GM19099 (cell line): ENCODE measurements around the gene ACTA1.

ENCODE experiments used
- POLR2A ChIP-seq: IDR thresholded peaks from 3 replicates; pipeline ENCODE4 v1.6.1; 2011; ENCODE audit warnings: low read depth; ENCODE audit not compliant: insufficient read length; ENCODE audit errors: extremely low read depth

Gene ACTA1

DNA sequence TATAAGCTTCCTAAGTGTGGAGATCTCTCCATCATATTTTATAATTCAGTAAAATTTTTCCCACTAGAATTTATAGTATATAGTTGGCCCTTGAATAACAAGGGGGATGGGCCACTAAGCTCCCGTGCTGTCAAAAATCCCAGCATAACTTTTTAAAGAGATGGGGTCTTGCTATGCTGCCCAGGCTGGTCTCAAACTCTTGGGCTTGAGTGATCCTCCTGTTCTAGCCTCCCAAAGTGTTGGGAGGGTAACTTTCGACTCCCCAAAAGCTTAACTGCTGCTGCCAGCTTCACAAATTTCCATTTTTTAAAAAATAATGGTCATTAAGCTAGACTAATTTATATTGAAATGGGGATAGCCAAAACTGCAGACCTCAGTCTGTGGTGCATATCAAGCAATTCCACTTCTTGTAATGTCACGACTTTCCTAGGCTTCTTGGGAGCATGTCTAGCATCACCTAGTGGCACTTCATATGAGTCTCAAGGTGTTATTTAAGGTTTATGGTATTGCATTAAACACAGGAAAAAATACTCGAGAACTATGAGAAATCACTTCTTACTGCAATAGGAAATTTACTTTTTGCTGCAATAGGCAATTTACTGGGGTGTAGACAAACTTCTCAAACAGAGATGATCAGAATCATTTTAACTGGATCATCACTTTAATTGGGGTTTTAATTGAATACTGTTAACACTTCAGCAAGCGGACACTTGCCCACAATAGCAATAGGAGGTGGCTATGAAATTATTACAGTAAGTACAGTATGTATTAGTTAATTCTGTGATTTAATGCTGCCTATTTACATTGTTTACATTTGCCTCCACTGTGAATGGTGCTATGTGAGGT lies 19.3 kb upstream of the ACTA1 start:
- TF ChIP-seq POLR2A = no peak

DNA sequence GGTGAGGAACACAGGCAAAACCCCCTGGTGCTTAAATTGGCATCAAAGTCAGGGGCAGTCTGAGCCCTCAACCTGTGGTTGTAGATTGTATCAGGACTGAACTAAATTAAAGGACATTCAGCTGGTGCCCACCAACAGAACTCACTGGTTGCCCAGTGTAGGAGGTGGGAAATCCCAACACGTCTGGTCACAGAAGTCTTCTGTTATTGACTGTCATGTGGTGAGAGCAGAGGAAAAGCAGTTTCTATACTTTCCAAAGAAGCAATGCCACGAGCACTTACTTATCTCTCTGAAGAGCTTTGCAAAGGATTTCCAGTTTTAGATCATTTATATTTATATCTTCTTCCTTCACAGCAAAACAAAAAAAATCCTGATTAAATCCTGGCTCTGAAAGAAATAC lies 15.0 kb upstream of the ACTA1 start:
- no peak for TF ChIP-seq POLR2A

DNA sequence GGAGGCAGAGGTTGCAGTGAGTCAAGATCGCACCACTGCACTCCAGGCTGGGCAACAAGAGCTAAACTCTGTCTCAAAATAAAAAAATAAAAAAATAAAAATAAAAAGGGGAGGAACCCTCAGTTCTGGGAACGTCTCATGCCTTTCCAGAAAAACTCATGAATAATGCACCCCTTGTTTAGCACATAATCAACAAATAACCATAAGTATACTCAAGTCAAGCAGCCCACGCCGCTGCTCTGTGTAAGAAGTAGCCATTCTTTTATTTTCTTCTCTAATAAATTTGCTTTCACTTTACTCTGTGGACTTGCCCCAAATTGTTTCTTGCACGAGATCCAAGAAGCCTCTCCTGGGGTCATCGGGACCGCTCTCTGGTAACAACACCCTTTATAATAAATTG lies 14.5 kb upstream of the ACTA1 start:
- no peak for TF ChIP-seq POLR2A

DNA sequence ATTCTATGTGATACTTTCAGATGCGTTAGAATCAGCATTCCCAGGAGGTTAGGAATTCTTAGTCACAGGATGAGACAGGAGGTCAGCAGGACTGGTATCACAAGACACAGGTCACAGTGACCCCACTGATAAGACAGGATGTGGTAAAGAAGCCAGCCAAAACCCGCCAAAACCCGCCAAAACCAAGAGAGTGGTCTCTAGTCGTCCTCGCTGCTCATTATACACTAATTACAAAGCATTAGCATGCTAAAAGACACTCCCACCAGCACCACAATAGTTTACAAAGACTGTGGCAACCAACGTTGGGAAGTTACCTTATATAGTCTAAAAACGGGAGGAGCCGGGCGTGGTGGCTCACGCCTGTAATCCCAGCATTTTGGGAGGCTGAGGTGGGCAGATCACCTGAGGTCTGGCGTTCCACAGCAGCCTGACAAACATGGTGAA lies 13.9 kb upstream of the ACTA1 start:
- no peak for TF ChIP-seq POLR2A

DNA sequence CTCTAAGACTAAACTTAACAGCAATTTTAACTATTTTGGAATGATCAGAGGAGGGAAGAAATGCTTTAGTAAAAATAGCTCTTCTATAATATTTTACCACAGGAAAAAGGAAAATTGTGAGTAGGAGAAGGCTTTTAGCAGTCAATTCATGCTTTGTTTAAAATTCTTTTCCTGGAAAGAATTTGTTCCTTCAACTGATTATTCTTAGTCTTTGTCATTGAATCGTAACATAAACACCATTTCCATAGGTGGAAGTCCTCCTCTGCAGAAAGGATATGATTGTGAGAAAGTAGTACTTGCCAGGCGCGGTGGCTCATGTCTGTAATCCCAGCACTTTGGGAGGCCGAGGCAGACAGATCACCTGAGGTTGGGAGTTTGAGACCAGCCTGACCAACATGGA lies 11.9 kb upstream of the ACTA1 start:
- TF ChIP-seq POLR2A = no peak

DNA sequence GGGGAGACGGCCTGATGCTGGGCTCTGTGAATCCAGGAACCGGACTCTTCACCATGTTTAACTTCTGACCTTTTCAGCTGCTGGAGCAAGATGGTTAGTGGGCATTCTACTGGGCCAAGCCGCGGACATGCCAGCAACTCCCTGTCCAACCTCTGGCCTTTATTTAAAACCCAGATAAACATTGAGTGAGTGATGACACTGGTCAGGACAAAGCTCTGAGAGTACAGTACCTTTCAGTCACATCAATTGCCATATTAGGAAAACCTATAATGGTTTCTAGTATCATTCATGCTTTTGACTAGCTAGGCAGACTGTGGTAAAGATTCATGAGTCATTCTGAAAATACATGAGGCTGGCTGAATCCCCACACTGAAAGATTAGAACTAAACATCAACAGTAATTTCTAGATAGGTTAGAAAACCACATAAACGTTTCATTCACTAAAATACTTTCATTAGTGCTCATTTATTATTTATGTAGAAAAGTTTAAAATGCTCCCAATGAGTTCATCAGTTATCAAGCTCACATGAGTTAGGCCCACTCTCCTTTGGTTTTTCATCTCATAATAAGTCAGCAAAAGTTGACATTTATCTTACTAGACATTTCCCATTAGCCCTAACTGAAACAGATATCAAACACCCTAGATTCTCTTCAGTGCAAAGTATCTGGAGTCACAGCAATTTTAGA lies 7.1 kb upstream of the ACTA1 start:
- TF ChIP-seq POLR2A = no peak

DNA sequence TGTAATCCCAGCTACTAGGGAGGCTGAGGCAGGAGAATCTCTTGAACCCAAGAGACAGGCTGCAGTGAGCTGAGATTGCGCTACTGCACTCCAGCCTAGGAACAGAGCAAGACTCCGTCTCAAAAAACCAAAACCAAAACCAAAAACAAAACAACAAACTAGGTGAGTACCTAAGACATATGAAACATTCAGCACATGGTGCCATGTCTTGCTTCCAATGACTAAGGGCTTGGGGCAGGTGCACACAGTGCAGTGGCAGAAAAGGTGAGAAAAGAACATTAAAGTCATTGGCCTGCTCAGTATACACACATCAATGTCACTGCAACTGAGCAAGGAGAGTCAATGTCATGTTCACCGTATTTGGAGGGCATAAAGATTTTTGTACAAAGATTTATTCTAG lies 4.1 kb upstream of the ACTA1 start:
- TF ChIP-seq POLR2A = no peak

DNA sequence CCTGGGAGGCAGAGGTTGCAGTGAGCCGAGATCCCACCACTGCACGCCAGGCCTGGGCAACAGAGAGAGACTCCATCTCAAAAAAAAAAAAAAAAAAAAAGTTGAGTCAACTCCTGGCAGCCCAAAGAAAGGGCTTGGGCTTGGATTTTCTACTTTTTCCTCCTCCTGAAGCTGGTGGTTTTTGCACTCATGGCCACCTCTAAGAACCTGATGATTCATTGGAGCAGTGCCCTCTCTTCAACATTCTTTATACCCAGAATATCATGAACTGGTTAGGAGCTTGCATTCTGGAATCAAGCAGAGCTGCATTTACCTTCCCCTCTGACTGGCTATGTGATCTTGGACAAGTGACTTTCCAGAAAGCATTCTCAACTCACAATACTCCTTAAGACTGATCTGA lies 3.5 kb upstream of the ACTA1 start:
- TF ChIP-seq POLR2A = no peak

DNA sequence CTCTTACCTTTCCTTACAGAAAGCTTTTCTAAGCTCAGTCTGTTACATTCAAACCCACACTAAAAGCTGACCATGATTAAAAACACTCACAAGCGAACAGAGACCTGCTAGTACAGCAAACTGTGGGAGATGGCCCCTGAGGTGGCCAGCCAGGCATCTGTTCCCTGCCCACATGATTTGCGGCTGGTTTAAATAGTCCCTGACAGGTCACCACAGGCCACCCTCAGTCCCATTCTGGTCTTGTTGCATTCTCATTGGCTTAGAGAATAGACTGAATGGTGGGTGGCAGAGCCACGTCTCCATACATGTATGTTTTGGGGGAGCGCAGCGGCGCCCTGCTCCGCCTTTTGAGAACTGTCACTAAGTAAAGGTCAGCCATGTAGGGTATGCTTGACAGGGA lies 2.3 kb upstream of the ACTA1 start:
- no peak for TF ChIP-seq POLR2A

DNA sequence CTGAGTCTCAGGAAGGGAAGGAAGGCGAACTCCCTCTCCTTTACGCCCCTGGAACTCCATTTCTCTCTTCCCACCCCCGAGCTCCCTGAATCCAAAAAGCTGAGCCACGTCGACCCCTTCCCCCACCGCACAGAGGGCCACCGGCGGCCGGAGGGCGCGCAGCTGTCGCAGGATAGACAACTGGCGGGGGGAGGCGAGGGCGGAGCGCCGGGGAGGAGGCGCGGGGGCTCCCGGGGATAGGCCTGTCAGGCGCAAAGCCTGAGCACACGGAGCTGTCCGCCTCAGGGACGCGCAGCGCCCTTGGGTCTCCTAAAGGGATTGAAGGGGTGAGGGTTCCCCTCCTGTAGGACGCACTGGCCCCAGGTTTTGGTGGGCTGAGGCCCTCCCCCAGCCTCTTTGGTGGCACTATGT lies 752 bp upstream of the ACTA1 start:
- TF ChIP-seq POLR2A = no peak

DNA sequence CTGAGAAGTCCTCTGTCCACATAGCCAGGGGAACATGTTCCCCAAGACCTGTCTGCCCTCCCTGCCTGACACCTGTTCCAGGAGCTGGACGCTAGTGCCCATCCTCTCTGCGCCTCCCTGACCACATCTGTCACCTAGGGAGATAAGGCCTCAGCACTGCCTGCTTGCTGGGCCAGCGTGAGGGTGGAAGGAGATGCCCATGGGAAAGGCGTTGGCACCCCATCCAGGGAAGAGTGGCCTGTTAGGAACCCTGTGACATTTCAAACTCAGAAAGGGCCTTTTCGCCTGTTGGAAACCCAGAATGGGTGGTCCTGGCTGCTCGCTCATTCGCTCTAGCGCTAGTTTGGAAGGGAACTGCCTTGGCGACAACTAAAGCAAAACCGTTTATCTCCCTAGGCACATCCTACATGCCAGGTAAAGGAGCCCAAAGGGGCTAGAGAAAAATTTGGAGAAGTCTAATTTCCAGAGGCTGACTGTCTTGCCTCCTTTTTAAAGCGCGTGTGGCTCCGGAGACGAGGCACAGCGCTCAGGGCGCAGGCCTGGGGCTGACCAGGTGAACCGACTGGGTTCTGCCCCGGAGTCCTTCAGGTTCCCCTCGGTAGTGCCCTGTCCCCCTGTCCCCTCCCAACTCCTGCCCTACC lies 410 bp downstream of the ACTA1 start:
- TF ChIP-seq POLR2A = no peak

DNA sequence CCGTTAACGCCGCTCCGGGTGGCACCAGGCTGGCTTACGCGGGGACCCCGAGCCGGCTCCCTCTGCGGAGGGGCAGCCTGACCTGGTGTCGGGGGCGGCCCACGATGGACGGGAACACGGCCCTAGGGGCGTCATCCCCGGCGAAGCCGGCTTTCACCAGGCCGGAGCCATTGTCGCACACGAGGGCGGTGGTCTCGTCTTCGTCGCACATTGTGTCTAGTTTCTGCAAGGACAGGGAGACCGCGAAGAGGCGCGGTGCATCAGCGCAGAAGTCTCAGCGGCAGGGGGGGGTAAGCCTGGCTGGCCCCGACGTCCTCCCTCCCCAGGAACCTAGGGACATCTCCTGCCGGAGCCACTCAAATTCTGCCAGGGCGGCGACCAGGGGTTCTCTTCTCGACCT lies 989 bp downstream of the ACTA1 start:
- no peak for TF ChIP-seq POLR2A

DNA sequence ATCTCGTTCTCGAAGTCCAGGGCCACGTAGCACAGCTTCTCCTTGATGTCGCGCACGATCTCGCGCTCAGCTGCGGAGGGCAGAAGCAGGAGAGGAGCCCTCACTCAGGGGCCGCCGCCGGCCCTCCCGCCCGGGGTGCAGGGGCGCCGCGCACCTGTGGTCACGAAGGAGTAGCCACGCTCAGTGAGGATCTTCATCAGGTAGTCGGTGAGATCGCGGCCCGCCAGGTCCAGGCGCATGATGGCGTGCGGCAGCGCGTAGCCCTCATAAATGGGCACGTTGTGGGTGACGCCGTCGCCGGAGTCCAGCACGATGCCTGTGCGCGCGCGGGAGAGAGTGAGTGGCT lies 1.8 kb downstream of the ACTA1 start:
- no peak for TF ChIP-seq POLR2A

DNA sequence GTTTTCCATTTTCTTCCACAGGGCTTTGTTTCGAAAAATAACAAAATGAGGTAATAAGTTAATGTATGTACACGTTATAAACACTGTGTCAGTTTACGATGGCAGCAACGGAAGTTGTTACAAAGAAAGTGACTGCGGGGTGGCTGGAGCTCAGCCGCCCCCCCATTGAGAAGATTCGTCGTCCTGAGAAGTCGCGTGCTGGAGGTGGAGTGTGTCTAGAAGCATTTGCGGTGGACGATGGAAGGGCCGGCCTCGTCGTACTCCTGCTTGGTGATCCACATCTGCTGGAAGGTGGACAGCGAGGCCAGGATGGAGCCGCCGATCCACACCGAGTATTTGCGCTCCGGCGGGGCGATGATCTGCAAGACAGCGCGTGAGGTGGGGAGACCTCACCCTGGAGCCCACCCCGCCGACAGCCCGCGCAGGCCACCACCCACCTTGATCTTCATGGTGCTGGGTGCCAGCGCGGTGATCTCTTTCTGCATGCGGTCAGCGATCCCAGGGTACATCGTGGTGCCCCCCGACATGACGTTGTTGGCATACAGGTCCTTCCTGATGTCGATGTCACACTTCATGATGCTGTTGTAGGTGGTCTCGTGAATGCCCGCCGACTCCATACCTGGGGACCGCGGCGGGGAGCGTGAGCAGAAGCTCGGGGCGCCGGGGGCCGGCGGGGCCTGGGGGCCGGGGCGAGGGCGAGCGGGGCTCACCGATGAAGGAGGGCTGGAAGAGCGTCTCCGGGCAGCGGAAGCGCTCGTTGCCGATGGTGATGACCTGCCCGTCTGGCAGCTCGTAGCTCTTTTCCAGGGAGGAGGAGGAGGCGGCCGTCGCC lies 2.4 kb downstream of the ACTA1 start:
- TF ChIP-seq POLR2A = no peak

DNA sequence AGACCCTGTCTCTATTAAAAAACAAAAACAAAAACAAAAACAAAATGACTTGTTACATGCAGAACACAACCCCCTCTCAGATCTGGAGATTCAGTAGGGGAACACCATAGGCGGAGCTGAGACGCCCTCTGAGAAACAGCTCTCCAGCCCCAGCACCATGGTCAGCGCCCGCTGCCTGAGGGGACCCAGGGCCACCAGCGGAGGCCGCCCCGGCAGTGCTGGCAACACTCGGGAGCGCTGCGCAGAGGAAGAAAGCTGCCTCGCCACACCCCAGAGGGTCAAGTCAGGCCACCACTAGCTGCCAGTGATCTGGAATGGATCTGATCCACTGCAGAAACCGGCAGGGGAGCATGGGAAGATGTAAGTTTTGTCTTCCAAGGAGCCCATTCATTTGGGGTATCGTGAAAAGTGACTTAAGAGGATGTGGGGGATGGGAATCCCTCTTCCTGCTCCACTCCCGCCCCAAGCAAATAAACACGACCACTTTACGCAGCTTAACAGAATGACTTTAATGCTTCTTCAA lies 3.1 kb downstream of the ACTA1 start:
- TF ChIP-seq POLR2A = no peak

DNA sequence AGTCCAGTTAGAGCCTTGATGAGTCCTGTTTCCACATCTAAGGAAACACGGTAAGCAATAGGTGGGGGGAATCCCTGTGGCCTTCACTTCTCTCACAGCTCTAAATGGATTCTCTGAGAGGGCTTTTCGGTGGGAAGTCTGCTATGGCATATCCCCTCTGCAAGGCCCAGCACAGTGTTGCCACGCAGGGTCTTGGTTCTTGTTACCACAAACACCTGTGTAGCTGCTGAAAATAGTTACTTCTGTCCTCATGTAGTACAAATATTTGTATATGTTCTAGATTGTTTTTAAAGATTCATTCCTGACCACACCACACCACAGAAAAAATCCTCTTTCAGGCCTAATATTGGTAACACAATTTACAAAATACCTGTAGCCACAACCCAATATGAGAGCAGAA lies 5.6 kb downstream of the ACTA1 start:
- TF ChIP-seq POLR2A = no peak

DNA sequence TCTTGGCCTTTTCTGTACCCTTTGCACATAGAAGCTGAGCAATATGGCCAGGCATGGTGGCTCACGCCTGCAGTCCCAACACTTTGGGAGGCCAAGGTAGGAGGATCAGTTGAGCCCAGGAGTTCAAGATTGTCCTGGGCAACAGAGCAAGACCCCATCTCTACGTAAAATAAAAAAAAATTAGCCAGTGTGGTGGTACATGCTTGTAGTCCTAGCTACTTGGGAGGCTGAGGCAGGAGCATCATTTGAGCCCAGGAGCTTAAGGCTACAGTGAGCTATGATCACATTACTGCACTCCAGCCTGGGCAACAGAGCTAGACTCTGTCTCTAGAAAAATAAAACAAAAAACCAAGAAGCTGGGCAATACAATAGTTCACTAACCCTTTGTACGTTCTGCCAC lies 6.3 kb downstream of the ACTA1 start:
- TF ChIP-seq POLR2A = no peak
